Keratinocyte (primary cell): ENCODE data around the gene TBCD. TPM values are rescaled to one million over a fixed set of nuclear protein-coding genes. Genes with fewer than 3 reads are reported as not detected.
"Not testable (repeated sequence)": the region's sequence is repeated elsewhere in the genome, so short reads cannot be mapped to it uniquely, and the experiment has no call there.

Source experiments
- DNase-seq: peaks from one replicate; pipeline ENCODE4 v3.0.0-alpha.2; 2011; ENCODE audit warnings: low read depth, missing footprints, low spot score
- FAIRE-seq: peaks from 2 replicates; lab custom pipeline; 2011; peaks lifted over from hg19 to GRCh38; lab: Jason Lieb, UNC
- H2AFZ ChIP-seq: 2 replicates; pipeline ENCODE4 v1.6.0; 2012; ENCODE audit warnings: low read length, control low read depth, inconsistent platforms; ENCODE audit not compliant: control insufficient read depth
- H3K27ac ChIP-seq: 2 replicates; pipeline ENCODE4 v1.5.1; 2011; ENCODE audit warnings: low read length; ENCODE audit not compliant: control insufficient read depth, insufficient read depth
- H3K27me3 ChIP-seq: 3 replicates; pipeline ENCODE4 v1.6.0; 2011; ENCODE audit warnings: low read length; ENCODE audit not compliant: control insufficient read depth, insufficient read depth; ENCODE audit errors: extremely low read depth
- H3K36me3 ChIP-seq, 2 experiments: 2 replicates in 1 of 2; 3 replicates in 1 of 2; pipeline ENCODE4 v1.5.1; 2011; ENCODE audit warnings: low read length in 2 of 2, mild to moderate bottlenecking in 1 of 2; ENCODE audit not compliant: control insufficient read depth in 2 of 2, insufficient read depth in 2 of 2; ENCODE audit errors: extremely low read depth in 1 of 2
- H3K4me1 ChIP-seq: 3 replicates; pipeline ENCODE4 v1.5.1; 2011; ENCODE audit warnings: low read length; ENCODE audit not compliant: control insufficient read depth, insufficient read depth; ENCODE audit errors: extremely low read depth
- H3K4me2 ChIP-seq: 3 replicates; pipeline ENCODE4 v1.6.0; 2011; ENCODE audit warnings: low read depth, low read length; ENCODE audit not compliant: control insufficient read depth, insufficient read depth; ENCODE audit errors: extremely low read depth
- H3K4me3 ChIP-seq, 3 experiments: fragments of 200-600 bp in 1 of 3; sonication (generic) in 1 of 3; 2 replicates in 2 of 3; 3 replicates in 1 of 3; pipeline ENCODE4 v1.5.1; 2011 to 2016; ENCODE audit warnings: low read length in 3 of 3, mild to moderate bottlenecking in 3 of 3, control low read depth in 2 of 3, inconsistent platforms in 1 of 3, low read depth in 1 of 3, mixed read lengths in 1 of 3, mixed run types in 1 of 3, moderate library complexity in 1 of 3; ENCODE audit not compliant: control insufficient read depth in 2 of 3, insufficient read depth in 2 of 3; ENCODE audit errors: extremely low read depth in 1 of 3
- H3K79me2 ChIP-seq: 2 replicates; pipeline ENCODE4 v1.6.0; 2012; ENCODE audit warnings: low read length; ENCODE audit not compliant: control insufficient read depth, insufficient read depth
- H3K9ac ChIP-seq: 3 replicates; pipeline ENCODE4 v1.6.0; 2011; ENCODE audit warnings: low read length; ENCODE audit not compliant: control insufficient read depth, insufficient read depth; ENCODE audit errors: extremely low read depth
- H3K9me1 ChIP-seq: 3 replicates; pipeline ENCODE4 v1.6.0; 2011; ENCODE audit warnings: low read length; ENCODE audit not compliant: control insufficient read depth, insufficient read depth; ENCODE audit errors: extremely low read depth
- H3K9me3 ChIP-seq: 2 replicates; pipeline ENCODE4 v1.5.1; 2012; ENCODE audit warnings: low read depth, low read length; ENCODE audit not compliant: control insufficient read depth
- H4K20me1 ChIP-seq: 3 replicates; pipeline ENCODE4 v1.6.0; 2011; ENCODE audit warnings: low read length; ENCODE audit not compliant: control insufficient read depth, insufficient read depth; ENCODE audit errors: extremely low read depth
- EZH2 ChIP-seq: IDR thresholded peaks from one replicate; pipeline ENCODE4 v1.6.1; 2012; ENCODE audit warnings: inconsistent platforms, mild to moderate bottlenecking, low read length, moderate library complexity
- dilution Hi-C: fragments of 300-500 bp; cut with MboI; formaldehyde crosslinking; loops from one replicate; pipeline ENCODE4 v1.7.0; 2020; ENCODE audit warnings: low sequenced_read_pairs; ENCODE audit not compliant: extremely low pct_ligation_motif_present
- polyA plus RNA-seq, 5 experiments: library from polyadenylated mRNA; depleted of rRNA in 3 of 5; stranded (reverse) in 3 of 5; stranded (forward) in 1 of 5; unstranded in 1 of 5; fragments of >200 nt; gene quantifications; 1 replicate in 1 of 5; 2 replicates in 3 of 5; 3 replicates in 1 of 5; pipeline versions ENCODE4 v1.2.1 to v1.2.3, GENCODE V29; 2011 to 2012; ENCODE audit warnings: missing spikeins in 2 of 5, low read depth in 1 of 5, low replicate concordance in 1 of 5
- TF ChIP-seq, protein P1 (sequence below), 3 experiments: IDR thresholded peaks in 1 of 3; conservative IDR thresholded peaks in 1 of 3; optimal IDR thresholded peaks in 1 of 3; 2 replicates in 2 of 3; 3 replicates in 1 of 3; pipeline versions ENCODE3 to v1.5.1; 2011; ENCODE audit warnings: low read length in 3 of 3, mild to moderate bottlenecking in 3 of 3, moderate library complexity in 2 of 3, control low read depth in 1 of 3, inconsistent platforms in 1 of 3; ENCODE audit not compliant: insufficient read depth in 2 of 3; ENCODE audit errors: extremely low read depth in 1 of 3

TBCD gene
- polyA plus RNA-seq, 1 donor (not counting 4 experiments of a cell fraction or from before 2014, with no cell fraction given): 36.2 TPM

DNA sequence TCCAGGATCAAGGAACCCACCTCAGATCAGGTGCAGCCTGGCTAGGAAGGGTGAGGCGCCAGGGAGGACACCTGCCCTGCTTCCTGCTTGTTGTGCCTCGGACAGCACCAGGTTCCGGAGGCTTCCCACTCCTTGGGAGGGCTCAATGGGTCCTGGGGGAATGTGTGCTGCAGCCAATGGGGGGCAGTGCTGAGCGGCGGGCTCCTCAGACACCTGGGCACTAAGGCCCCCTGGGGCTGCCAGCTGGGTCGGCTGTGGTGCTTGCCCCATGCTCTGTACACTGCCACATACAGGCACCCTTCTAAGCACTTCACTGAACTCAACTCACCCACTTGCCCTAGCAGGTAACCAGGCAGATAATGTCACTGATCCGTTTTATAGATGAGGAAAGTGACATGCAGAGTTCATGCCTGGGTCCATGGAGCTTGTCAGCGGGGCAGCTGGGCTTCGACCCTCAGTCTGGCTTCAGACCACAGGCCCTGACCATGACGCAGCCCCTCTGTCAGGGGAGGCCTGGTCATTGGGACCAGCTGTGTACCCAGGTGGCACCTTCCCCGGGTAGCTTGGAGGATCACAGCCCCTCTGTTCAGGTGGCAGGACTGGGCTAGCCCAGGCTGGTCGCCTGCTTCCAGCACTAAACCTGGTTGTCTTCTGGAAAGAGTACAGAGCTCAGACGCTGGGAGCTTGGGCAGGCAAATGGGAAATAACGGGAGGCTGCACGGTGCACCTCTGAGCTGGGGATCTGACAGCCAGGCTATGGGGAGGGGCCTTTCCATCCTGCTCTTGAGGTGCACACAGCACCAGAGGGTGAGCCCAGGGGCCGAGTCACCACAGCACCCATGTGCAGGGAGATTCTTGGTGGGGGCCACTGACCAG lies 8.3 kb upstream of the TBCD start:
- DNase-seq: no peak

DNA sequence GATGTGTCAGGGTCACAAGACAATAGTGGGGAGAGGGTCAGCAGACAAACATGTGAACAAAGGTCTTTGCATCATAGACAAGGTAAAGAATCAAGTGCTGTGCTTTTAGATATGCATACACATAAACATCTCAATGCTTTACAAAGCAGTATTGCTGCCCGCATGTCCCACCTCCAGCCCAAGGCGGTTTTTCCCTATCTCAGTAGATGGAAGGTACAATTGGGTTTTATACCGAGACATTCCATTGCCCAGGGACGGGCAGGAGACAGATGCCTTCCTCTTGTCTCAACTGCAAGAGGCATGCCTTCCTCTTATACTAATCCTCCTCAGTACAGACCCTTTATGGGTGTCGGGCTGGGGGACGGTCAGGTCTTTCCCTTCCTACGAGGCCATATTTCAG lies 7.1 kb upstream of the TBCD start:
- H3K4me2 ChIP-seq, H2AFZ ChIP-seq, H4K20me1 ChIP-seq, H3K4me1 ChIP-seq, H3K9me3 ChIP-seq, FAIRE-seq, H3K9ac ChIP-seq, H3K9me1 ChIP-seq, dilution Hi-C loops, H3K27me3 ChIP-seq, H3K36me3 ChIP-seq, H3K79me2 ChIP-seq, DNase-seq, H3K4me3 ChIP-seq, H3K27ac ChIP-seq: not testable (repeated sequence)

More for the DNA sequence above, 8.3 kb upstream of the TBCD start:
- Histone ChIP-seq H3K79me2 (no peaks in the 10 kb centered on the region), H2AFZ (no peak overlapping the region), H3K27me3 (no peaks in the 10 kb centered on the region), H3K4me1 (no peaks in the 10 kb centered on the region), H3K27ac (no peak overlapping the region), H4K20me1 (no peaks in the 10 kb centered on the region), H3K9me3 (peaks cover 3% of the 10 kb centered on the region), H3K36me3 (peaks cover 0 to 2% of the 10 kb centered on the region in 2 experiments), H3K9ac (no peak overlapping the region), H3K4me3 (no peak overlapping the region), H3K9me1 (no peaks in the 10 kb centered on the region), H3K4me2 (no peak overlapping the region)
- dilution Hi-C loops: no loop called here
- FAIRE-seq: no peak
- TF ChIP-seq, protein P1, sequence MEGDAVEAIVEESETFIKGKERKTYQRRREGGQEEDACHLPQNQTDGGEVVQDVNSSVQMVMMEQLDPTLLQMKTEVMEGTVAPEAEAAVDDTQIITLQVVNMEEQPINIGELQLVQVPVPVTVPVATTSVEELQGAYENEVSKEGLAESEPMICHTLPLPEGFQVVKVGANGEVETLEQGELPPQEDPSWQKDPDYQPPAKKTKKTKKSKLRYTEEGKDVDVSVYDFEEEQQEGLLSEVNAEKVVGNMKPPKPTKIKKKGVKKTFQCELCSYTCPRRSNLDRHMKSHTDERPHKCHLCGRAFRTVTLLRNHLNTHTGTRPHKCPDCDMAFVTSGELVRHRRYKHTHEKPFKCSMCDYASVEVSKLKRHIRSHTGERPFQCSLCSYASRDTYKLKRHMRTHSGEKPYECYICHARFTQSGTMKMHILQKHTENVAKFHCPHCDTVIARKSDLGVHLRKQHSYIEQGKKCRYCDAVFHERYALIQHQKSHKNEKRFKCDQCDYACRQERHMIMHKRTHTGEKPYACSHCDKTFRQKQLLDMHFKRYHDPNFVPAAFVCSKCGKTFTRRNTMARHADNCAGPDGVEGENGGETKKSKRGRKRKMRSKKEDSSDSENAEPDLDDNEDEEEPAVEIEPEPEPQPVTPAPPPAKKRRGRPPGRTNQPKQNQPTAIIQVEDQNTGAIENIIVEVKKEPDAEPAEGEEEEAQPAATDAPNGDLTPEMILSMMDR (optimal IDR thresholded peaks at IDR 0.05 in 1 of 3, IDR thresholded peaks at IDR 0.05 in 1 of 3, conservative IDR thresholded peaks at IDR 0.05 in 1 of 3; ENCODE audit: extremely low read depth in 1 of 3, insufficient read depth in 2 of 3, low read length in 3 of 3): no peak
- no peak for TF ChIP-seq EZH2
